Sigmoid colon (tissue), 7 donors: Measurements from ENCODE around the gene PTPN11. TPM values are rescaled to one million over a fixed set of nuclear protein-coding genes. Genes with fewer than 3 reads are reported as not detected.

Experiments used
- DNase-seq: peaks from one replicate; pipeline ENCODE4 v3.0.0-alpha.2; 2019
- H3K27ac ChIP-seq, 4 donors: fragments of 200-600 bp; sonication (generic); one replicate each; pipeline ENCODE4 v1.5.1; 2016 to 2019; ENCODE audit warnings: mild to moderate bottlenecking in 1 of 4
- H3K27me3 ChIP-seq, 3 donors: fragments of 200-600 bp; sonication (generic); one replicate each; pipeline ENCODE4 v1.5.1; 2019; ENCODE audit warnings: mild to moderate bottlenecking in 1 of 3
- H3K36me3 ChIP-seq, 4 donors: fragments of 200-600 bp; sonication (generic); one replicate each; pipeline ENCODE4 v1.5.1; 2016 to 2019
- H3K4me1 ChIP-seq, 4 donors: fragments of 200-600 bp; sonication (generic); one replicate each; pipeline ENCODE4 v1.5.1; 2017 to 2019
- H3K4me3 ChIP-seq, 4 donors: fragments of 200-600 bp; sonication (generic); one replicate each; pipeline ENCODE4 v1.5.1; 2017 to 2019; ENCODE audit warnings: mild to moderate bottlenecking in 2 of 4, moderate library complexity in 1 of 4
- H3K9me3 ChIP-seq, 4 donors: fragments of 200-600 bp in 3 of 4; sonication (generic) in 3 of 4; one replicate each; pipeline versions ENCODE4 v1.5.1 to v1.6.1; 2013 to 2019
- CTCF ChIP-seq, 4 experiments: fragments of 450-650 bp in 3 of 4; fragments of 200-600 bp in 1 of 4; IDR thresholded peaks; one replicate each; pipeline ENCODE4 v1.5.1; 2016 to 2019; ENCODE audit warnings: antibody characterized with exemption in 4 of 4, mild to moderate bottlenecking in 3 of 4, moderate library complexity in 2 of 4
- EP300 ChIP-seq, 4 donors: sonication (generic); formaldehyde crosslinking; IDR thresholded peaks; one replicate each; pipeline ENCODE4 v1.6.1; 2017; ENCODE audit warnings: antibody characterized with exemption in 4 of 4
- POLR2A ChIP-seq, 2 donors: fragments of 450-650 bp; IDR thresholded peaks; one replicate each; pipeline ENCODE4 v1.6.1; 2016; ENCODE audit warnings: antibody characterized with exemption in 2 of 2, mild to moderate bottlenecking in 2 of 2, moderate library complexity in 2 of 2
- POLR2AphosphoS5 ChIP-seq, 4 donors: sonication (generic); formaldehyde crosslinking; IDR thresholded peaks; one replicate each; pipeline ENCODE4 v1.6.1; 2017; ENCODE audit warnings: antibody characterized with exemption in 4 of 4
- WGBS, 2 donors: extraction: QIAGEN DNeasy Blood & Tissue Kit; methylation state at CpG; one replicate each; pipeline ENCODE4 v1.1.7; 2013; 5-methylcytosine and 5-hydroxymethylcytosine counted together
- intact Hi-C: fragments of 100-400 bp; cut with DNase I; formaldehyde crosslinking; loops from one replicate; pipeline ENCODE4 v1.15.1; 2023
- polyA plus RNA-seq, 3 donors: library from polyadenylated mRNA; stranded (reverse); fragments of 200-250 nt; gene quantifications; one replicate each; pipeline ENCODE4 v1.2.3, GENCODE V29; 2013
- total RNA-seq, 4 donors: library from RNA; depleted of rRNA; stranded (reverse); fragments of >200 nt; gene quantifications; one replicate each; pipeline ENCODE4 v1.1.0, GENCODE V29; 2016
- donor health status: healthy with polysubstance abuse.
- donor health status: Bipolar disorder and iron deficiency.
- donor health status: healthy.

Gene PTPN11
- total and polyA plus RNA-seq, 7 donors = 30.3 to 111 (median 81.6) TPM

- TF ChIP-seq POLR2AphosphoS5 (IDR thresholded peaks at IDR 0.05) = no peak
- TF ChIP-seq EP300 (IDR thresholded peaks at IDR 0.05) = no peak
- TF ChIP-seq CTCF (IDR thresholded peaks at IDR 0.05) = no peak
- no peak for TF ChIP-seq POLR2A (IDR thresholded peaks at IDR 0.05)
- no peaks in the 10 kb centered on the region for H3K36me3 ChIP-seq
- H3K9me3 ChIP-seq = no peaks in the 10 kb centered on the region
- 87 to 88% methylated on average over 4 of the region's 4 CpGs for WGBS, 2 donors
- no peak for DNase-seq
- H3K27me3 ChIP-seq = no peaks in the 10 kb centered on the region
- intact Hi-C loops = no loop called here
- no peak overlapping the region for H3K4me3 ChIP-seq
- no peak overlapping the region for H3K27ac ChIP-seq
- no peaks in the 10 kb centered on the region for H3K4me1 ChIP-seq
Measured at GRCh38 chr12:112527501-112527900, 108.8 kb downstream of the PTPN11 start.

- TF ChIP-seq POLR2A (IDR thresholded peaks at IDR 0.05) (no peak), CTCF (IDR thresholded peaks at IDR 0.05) (no peak), EP300 (IDR thresholded peaks at IDR 0.05) (no peak), POLR2AphosphoS5 (IDR thresholded peaks at IDR 0.05) (no peak)
- WGBS, 2 donors = 92 to 94% methylated on average over 1 of the region's 1 CpG
- intact Hi-C loops = no loop called here
- Histone ChIP-seq H3K36me3 (no peaks in the 10 kb centered on the region), H3K4me3 (no peak overlapping the region), H3K27ac (no peak overlapping the region), H3K27me3 (no peaks in the 10 kb centered on the region), H3K9me3 (no peaks in the 10 kb centered on the region), H3K4me1 (no peaks in the 10 kb centered on the region)
- no peak for DNase-seq
Measured at GRCh38 chr12:112528521-112528920, 109.8 kb downstream of the PTPN11 start.

- no peaks in the 10 kb centered on the region for H3K27me3 ChIP-seq
- H3K36me3 ChIP-seq = no peaks in the 10 kb centered on the region
- H3K9me3 ChIP-seq = no peaks in the 10 kb centered on the region
- no peaks in the 10 kb centered on the region for H3K4me1 ChIP-seq
- TF ChIP-seq POLR2A (IDR thresholded peaks at IDR 0.05) (no peak), CTCF (IDR thresholded peaks at IDR 0.05) (no peak), POLR2AphosphoS5 (IDR thresholded peaks at IDR 0.05) (no peak), EP300 (IDR thresholded peaks at IDR 0.05) (no peak)
- WGBS, 2 donors = 51 to 67% methylated on average over 2 of the region's 2 CpGs
- no peak overlapping the region for H3K4me3 ChIP-seq
- intact Hi-C loops = no loop called here
- DNase-seq = no peak
- H3K27ac ChIP-seq = no peak overlapping the region
Measured at GRCh38 chr12:112530941-112531340, 112.2 kb downstream of the PTPN11 start.

- Histone ChIP-seq H3K27me3 (no peaks in the 10 kb centered on the region), H3K9me3 (no peaks in the 10 kb centered on the region), H3K4me1 (no peaks in the 10 kb centered on the region), H3K27ac (no peak overlapping the region), H3K36me3 (no peaks in the 10 kb centered on the region), H3K4me3 (no peak overlapping the region)
- intact Hi-C loops = no loop called here
- TF ChIP-seq CTCF (IDR thresholded peaks at IDR 0.05) (no peak), POLR2A (IDR thresholded peaks at IDR 0.05) (no peak), POLR2AphosphoS5 (IDR thresholded peaks at IDR 0.05) (no peak), EP300 (IDR thresholded peaks at IDR 0.05) (no peak)
- no peak for DNase-seq
- WGBS, 2 donors = 56 to 86% methylated on average over 1 of the region's 1 CpG
Measured at GRCh38 chr12:112532106-112532505, 113.4 kb downstream of the PTPN11 start.

- H3K36me3 ChIP-seq = no peaks in the 10 kb centered on the region
- H3K4me3 ChIP-seq = no peak overlapping the region
- no peaks in the 10 kb centered on the region for H3K4me1 ChIP-seq
- H3K27me3 ChIP-seq = no peaks in the 10 kb centered on the region
- no peak for DNase-seq
- intact Hi-C loops = no loop called here
- no peak overlapping the region for H3K27ac ChIP-seq
- H3K9me3 ChIP-seq = no peaks in the 10 kb centered on the region
- TF ChIP-seq POLR2A (IDR thresholded peaks at IDR 0.05) (no peak), EP300 (IDR thresholded peaks at IDR 0.05) (no peak), POLR2AphosphoS5 (IDR thresholded peaks at IDR 0.05) (no peak), CTCF (IDR thresholded peaks at IDR 0.05) (no peak)
- 69 to 74% methylated on average over 7 of the region's 7 CpGs for WGBS, 2 donors
Measured at GRCh38 chr12:112533528-112533927, 114.8 kb downstream of the PTPN11 start.
